ENCODE data around the gene QRICH1.

GRCh38 chr3:49111347-49111746 is 17.5 kb upstream of the QRICH1 start:
- TF ChIP-seq CTCF (IDR thresholded peaks at IDR 0.05) (no peak), EP300 (IDR thresholded peaks at IDR 0.05) (no peak)
